Panc1 (cell line): ENCODE data around the gene LRMDA. TPM values are rescaled to one million over a fixed set of nuclear protein-coding genes. Genes with fewer than 3 reads are reported as not detected.

Experiments
- ATAC-seq: fragments of 200-7000 bp; cut with Tn5 transposase; 2 replicates; pipeline ENCODE4 v1.9.1; 2020; ENCODE audit warnings: mild to moderate bottlenecking, moderate library complexity
- BruUV-seq: library from RNA; stranded (reverse); fragments of 400-500 nt; replicated peaks from 2 replicates; lab custom pipeline; 2021; lab: Mats Ljungman, UMichigan
- CTCF ChIA-PET: fragments of 300-600 bp; sonication (Branson Sonifier 250); formaldehyde crosslinking; loops from one replicate; lab custom pipeline; 2022; ENCODE audit warnings: antibody characterized with exemption; lab: Charles Lee
- POLR2A ChIA-PET: fragments of 300-600 bp; sonication (Branson Sonifier 250); formaldehyde crosslinking; loops from one replicate; lab custom pipeline; 2022; ENCODE audit warnings: antibody characterized with exemption; lab: Charles Lee
- DNase-seq: peaks from one replicate; pipeline ENCODE4 v3.0.0-alpha.2; 2010; ENCODE audit warnings: low read depth, low spot score
- H3K27ac ChIP-seq: 2 replicates; pipeline ENCODE4 v1.5.1; 2011; ENCODE audit warnings: mild to moderate bottlenecking, low read length, inconsistent platforms
- H3K27me3 ChIP-seq: fragments of 200-500 bp; sonication (Bioruptor generic); 2 replicates; pipeline ENCODE4 v1.6.0; 2014; ENCODE audit warnings: low read length, inconsistent platforms; ENCODE audit not compliant: control insufficient read depth, insufficient read depth
- H3K36me3 ChIP-seq: fragments of 200-500 bp; sonication (Bioruptor generic); 2 replicates; pipeline ENCODE4 v1.5.1; 2014; ENCODE audit warnings: inconsistent platforms, mild to moderate bottlenecking, low read length, moderate library complexity; ENCODE audit not compliant: control insufficient read depth, insufficient read depth
- H3K4me1 ChIP-seq: 2 replicates; pipeline ENCODE4 v1.5.1; 2011; ENCODE audit warnings: inconsistent platforms, mild to moderate bottlenecking, low read length, moderate library complexity; ENCODE audit not compliant: control insufficient read depth, insufficient read depth
- H3K4me3 ChIP-seq, 2 experiments: 2 replicates each; pipeline ENCODE4 v1.5.1; 2011 to 2012; ENCODE audit warnings: low read depth in 2 of 2, low read length in 2 of 2, mild to moderate bottlenecking in 2 of 2, inconsistent platforms in 1 of 2, moderate library complexity in 1 of 2
- H3K9me3 ChIP-seq: fragments of 200-500 bp; sonication (Bioruptor generic); 2 replicates; pipeline ENCODE4 v1.5.1; 2014; ENCODE audit warnings: low read depth, mild to moderate bottlenecking, inconsistent platforms, low read length, moderate library complexity; ENCODE audit not compliant: control insufficient read depth, insufficient read depth
- POLR2AphosphoS5 ChIP-seq: IDR thresholded peaks from 2 replicates; pipeline ENCODE4 v1.6.1; 2012; ENCODE audit warnings: mild to moderate bottlenecking, low read depth, low read length, moderate library complexity
- SIN3A ChIP-seq: IDR thresholded peaks from 2 replicates; pipeline ENCODE4 v1.6.1; 2012; ENCODE audit warnings: low read depth, mild to moderate bottlenecking, low read length, moderate library complexity, borderline replicate concordance; ENCODE audit not compliant: insufficient read depth
- TCF7L2 ChIP-seq: IDR thresholded peaks from 2 replicates; pipeline ENCODE4 v1.6.1; 2011; ENCODE audit warnings: mild to moderate bottlenecking, low read depth, low read length, inconsistent platforms
- in situ Hi-C: cut with HindIII; loops from 2 replicates; pipeline ENCODE4 v1.10.0; 2016; ENCODE audit warnings: low sequenced_read_pairs, low pct_unique_long_range_greater_than_20kb
- intact Hi-C: fragments of 100-400 bp; cut with micrococcal nuclease; formaldehyde crosslinking; loops from one replicate; pipeline ENCODE4 v1.10.0; 2022; ENCODE audit not compliant: unreplicated experiment
- total RNA-seq: library from RNA; stranded (reverse); gene quantifications from one replicate; pipeline ENCODE4 v1.2.1, GENCODE V29; 2021; ENCODE audit not compliant: unreplicated experiment
- TF ChIP-seq, protein P1 (sequence below): fragments of 450-650 bp; IDR thresholded peaks from 2 replicates; pipeline ENCODE4 v1.5.1; 2017; ENCODE audit warnings: mild to moderate bottlenecking
- TF ChIP-seq, protein P2 (sequence below), 2 experiments: IDR thresholded peaks; 2 replicates each; pipeline ENCODE4 v1.6.1; 2011 to 2012; ENCODE audit warnings: low read depth in 2 of 2, control low read depth in 1 of 2, low read length in 1 of 2, mild to moderate bottlenecking in 1 of 2, moderate library complexity in 1 of 2; ENCODE audit not compliant: insufficient read depth in 1 of 2

Gene LRMDA
- total RNA-seq, 1 experiment from 2014 or later, result 1.2 TPM

DNA sequence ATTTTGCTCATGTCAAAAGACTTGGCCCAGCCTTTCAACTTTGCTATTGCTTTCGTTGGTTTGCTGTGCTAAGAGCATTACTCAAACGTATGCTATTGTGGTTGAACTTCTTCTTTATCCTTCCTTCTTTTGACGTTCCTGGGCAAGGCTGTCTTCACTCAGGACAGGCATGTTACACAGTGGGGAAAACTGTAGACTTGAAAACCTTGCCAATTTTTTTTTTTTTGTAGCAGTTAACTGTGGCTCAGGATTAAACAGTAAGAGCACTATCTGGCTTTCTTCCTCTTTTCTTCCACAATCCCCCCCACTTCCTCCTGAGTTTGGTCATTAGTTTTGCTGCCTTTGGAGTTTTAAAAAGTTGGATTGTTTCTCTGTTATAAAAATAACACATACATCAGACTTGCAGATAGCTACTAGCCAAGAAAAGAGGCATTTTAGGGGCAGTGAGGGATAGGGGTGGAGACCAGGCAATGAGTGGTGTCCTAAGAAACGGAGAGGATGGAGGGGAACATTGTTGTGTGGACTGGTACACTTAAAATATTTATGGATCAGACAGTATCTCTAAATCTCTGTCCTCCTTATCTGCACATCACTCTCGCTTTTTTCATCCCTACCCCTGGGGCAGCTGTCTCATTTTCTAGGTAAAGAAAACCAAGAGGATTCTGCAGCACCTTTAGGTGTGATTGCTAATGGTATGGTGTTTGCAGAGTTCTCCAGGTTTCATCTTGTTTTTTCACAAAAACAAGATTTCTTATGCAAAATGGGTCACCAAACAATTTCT lies 181.7 kb downstream of the LRMDA start:
- Histone ChIP-seq H3K9me3 (no peaks in the 10 kb centered on the region), H3K4me1 (no peaks in the 10 kb centered on the region), H3K36me3 (no peaks in the 10 kb centered on the region), H3K4me3 (no peak overlapping the region), H3K27me3 (peaks cover 7% of the 10 kb centered on the region; the same call in 1 of the 2 replicates), H3K27ac (no peak overlapping the region)
- no peak for TF ChIP-seq SIN3A
- TF ChIP-seq, protein P1, sequence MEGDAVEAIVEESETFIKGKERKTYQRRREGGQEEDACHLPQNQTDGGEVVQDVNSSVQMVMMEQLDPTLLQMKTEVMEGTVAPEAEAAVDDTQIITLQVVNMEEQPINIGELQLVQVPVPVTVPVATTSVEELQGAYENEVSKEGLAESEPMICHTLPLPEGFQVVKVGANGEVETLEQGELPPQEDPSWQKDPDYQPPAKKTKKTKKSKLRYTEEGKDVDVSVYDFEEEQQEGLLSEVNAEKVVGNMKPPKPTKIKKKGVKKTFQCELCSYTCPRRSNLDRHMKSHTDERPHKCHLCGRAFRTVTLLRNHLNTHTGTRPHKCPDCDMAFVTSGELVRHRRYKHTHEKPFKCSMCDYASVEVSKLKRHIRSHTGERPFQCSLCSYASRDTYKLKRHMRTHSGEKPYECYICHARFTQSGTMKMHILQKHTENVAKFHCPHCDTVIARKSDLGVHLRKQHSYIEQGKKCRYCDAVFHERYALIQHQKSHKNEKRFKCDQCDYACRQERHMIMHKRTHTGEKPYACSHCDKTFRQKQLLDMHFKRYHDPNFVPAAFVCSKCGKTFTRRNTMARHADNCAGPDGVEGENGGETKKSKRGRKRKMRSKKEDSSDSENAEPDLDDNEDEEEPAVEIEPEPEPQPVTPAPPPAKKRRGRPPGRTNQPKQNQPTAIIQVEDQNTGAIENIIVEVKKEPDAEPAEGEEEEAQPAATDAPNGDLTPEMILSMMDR, result no peak
- no peak for TF ChIP-seq TCF7L2
- no peak for TF ChIP-seq POLR2AphosphoS5
- TF ChIP-seq, protein P2, sequence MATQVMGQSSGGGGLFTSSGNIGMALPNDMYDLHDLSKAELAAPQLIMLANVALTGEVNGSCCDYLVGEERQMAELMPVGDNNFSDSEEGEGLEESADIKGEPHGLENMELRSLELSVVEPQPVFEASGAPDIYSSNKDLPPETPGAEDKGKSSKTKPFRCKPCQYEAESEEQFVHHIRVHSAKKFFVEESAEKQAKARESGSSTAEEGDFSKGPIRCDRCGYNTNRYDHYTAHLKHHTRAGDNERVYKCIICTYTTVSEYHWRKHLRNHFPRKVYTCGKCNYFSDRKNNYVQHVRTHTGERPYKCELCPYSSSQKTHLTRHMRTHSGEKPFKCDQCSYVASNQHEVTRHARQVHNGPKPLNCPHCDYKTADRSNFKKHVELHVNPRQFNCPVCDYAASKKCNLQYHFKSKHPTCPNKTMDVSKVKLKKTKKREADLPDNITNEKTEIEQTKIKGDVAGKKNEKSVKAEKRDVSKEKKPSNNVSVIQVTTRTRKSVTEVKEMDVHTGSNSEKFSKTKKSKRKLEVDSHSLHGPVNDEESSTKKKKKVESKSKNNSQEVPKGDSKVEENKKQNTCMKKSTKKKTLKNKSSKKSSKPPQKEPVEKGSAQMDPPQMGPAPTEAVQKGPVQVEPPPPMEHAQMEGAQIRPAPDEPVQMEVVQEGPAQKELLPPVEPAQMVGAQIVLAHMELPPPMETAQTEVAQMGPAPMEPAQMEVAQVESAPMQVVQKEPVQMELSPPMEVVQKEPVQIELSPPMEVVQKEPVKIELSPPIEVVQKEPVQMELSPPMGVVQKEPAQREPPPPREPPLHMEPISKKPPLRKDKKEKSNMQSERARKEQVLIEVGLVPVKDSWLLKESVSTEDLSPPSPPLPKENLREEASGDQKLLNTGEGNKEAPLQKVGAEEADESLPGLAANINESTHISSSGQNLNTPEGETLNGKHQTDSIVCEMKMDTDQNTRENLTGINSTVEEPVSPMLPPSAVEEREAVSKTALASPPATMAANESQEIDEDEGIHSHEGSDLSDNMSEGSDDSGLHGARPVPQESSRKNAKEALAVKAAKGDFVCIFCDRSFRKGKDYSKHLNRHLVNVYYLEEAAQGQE (IDR thresholded peaks at IDR 0.05; ENCODE audit: insufficient read depth in 1 of 2, low read depth in 2 of 2, low read length in 1 of 2), result no peak
- no peak for DNase-seq
- intact Hi-C loops (no loop called here), in situ Hi-C loops (no loop called here)
- CTCF ChIA-PET, result no interaction called here
- BruUV-seq, result no TSS peak
- no peak for ATAC-seq
- POLR2A ChIA-PET, result no interaction called here

DNA sequence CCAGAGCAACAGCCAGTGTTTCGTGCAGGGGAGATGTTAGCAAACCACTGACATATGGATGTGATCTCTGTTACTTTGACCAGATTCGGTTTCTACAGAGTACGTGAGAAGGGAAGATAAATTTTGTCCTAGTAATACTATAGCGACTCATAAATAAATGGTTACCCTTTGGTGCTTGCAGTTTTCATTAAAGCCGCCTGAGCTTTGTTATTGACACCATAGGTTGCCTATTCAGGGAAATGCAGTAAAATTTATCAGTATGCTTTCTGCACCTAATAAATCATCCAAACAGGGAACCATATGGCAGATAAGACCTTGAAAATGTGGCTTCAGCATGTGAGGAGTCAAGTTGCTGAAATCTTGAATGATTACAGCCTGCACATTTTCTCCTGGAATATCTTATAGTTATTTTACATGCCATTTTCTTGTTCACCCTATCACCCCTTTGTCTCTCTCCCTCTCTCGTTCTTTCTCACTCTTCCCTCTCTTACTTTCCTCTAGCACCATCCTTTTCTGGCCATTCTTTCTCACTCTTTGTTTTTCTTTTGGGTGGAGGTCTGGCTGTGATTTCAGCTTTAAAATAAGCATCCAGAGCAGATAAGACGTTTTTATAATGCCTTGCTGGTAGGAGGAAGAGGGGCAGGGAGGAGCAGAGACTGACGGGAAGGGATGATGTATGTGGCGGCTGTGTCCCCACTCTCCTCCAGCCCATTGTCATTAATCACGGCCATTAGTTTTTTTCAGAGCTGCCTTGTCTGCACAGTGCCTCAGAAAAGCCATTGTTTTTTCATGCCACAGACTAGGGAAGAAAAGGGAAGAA lies 182.5 kb downstream of the LRMDA start:
- DNase-seq, result no peak
- no peaks in the 10 kb centered on the region for H3K4me1 ChIP-seq
- BruUV-seq, result no TSS peak
- intact Hi-C loops, result no loop called here
- CTCF ChIA-PET, result no interaction called here
- no peak for ATAC-seq
- TF ChIP-seq POLR2AphosphoS5, result no peak
- TF ChIP-seq SIN3A, result no peak
- no peak for TF ChIP-seq TCF7L2
- TF ChIP-seq, protein P1, result no peak
- TF ChIP-seq, protein P2 (IDR thresholded peaks at IDR 0.05; ENCODE audit: insufficient read depth in 1 of 2, low read depth in 2 of 2, low read length in 1 of 2), result no peak
- no peaks in the 10 kb centered on the region for H3K36me3 ChIP-seq
- in situ Hi-C loops, result no loop called here
- H3K27ac ChIP-seq, result no peak overlapping the region
- H3K4me3 ChIP-seq, result no peak overlapping the region
- no peaks in the 10 kb centered on the region for H3K9me3 ChIP-seq
- peaks cover 7% of the 10 kb centered on the region; the same call in 1 of the 2 replicates for H3K27me3 ChIP-seq
- POLR2A ChIA-PET, result no interaction called here
